ENCODE measurements around the gene ID2.

DNA sequence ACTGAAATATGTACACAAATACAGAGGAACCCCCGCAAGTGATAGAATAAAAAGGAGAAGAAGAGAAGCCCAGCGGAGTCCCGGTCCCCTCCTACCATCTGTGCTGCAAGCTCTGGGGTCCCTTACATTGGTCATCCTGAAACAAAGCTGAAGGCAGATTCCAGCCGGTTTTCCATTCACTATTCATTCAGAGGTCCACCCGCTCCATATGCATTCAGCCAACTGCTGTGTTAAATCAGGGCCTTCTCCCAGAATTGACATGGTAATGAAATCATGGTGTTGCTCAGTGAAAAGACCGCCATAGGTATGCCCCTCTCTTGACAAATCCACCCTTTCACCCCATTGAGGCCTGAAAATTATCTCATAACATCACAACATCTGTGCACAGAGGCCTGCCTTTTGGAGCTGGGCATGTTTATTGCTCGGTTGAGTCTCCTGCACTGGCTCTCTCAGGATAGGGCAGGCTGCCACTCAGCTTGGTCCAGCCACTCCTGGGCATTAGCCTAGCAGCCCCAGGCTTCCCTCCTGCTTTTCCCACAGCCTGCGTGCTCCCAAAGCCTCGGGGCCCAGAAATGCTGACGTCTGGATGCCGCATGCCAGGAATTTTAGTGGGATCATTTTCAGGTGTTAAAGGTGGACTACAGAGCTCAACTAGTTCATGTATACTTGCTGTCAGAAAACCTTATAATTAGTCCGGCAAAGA is 39.3 kb upstream of the ID2 start:
- TF ChIP-seq, protein P1, sequence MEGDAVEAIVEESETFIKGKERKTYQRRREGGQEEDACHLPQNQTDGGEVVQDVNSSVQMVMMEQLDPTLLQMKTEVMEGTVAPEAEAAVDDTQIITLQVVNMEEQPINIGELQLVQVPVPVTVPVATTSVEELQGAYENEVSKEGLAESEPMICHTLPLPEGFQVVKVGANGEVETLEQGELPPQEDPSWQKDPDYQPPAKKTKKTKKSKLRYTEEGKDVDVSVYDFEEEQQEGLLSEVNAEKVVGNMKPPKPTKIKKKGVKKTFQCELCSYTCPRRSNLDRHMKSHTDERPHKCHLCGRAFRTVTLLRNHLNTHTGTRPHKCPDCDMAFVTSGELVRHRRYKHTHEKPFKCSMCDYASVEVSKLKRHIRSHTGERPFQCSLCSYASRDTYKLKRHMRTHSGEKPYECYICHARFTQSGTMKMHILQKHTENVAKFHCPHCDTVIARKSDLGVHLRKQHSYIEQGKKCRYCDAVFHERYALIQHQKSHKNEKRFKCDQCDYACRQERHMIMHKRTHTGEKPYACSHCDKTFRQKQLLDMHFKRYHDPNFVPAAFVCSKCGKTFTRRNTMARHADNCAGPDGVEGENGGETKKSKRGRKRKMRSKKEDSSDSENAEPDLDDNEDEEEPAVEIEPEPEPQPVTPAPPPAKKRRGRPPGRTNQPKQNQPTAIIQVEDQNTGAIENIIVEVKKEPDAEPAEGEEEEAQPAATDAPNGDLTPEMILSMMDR (IDR thresholded peaks at IDR 0.05) = no peak
- TF ChIP-seq POLR2A (IDR thresholded peaks at IDR 0.05) = no peak
